CD4-positive, alpha-beta T cell treated with Interleukin-15 for 4 hours (primary cell): Measurements from ENCODE around the gene DTX3.
"Not testable (repeated sequence)": the region's sequence is repeated elsewhere in the genome, so short reads cannot be mapped to it uniquely, and the experiment has no call there.

ENCODE experiments used
- DNase-seq: peaks from one replicate; pipeline ENCODE4 v3.0.0-alpha.2; 2020; ENCODE audit warnings: low spot score

DTX3 gene

GRCh38 chr12:57607958-57608663 lies 3.5 kb downstream of the DTX3 start:
- DNase-seq: no peak

- DNase-seq: no peak
Observed at GRCh38 chr12:57609101-57609780, 4.6 kb downstream of the DTX3 start.

GRCh38 chr12:57609781-57610553 lies 5.3 kb downstream of the DTX3 start:
- no peak for DNase-seq

GRCh38 chr12:57610554-57611107 lies 6.0 kb downstream of the DTX3 start:
- DNase-seq: no peak

DNA sequence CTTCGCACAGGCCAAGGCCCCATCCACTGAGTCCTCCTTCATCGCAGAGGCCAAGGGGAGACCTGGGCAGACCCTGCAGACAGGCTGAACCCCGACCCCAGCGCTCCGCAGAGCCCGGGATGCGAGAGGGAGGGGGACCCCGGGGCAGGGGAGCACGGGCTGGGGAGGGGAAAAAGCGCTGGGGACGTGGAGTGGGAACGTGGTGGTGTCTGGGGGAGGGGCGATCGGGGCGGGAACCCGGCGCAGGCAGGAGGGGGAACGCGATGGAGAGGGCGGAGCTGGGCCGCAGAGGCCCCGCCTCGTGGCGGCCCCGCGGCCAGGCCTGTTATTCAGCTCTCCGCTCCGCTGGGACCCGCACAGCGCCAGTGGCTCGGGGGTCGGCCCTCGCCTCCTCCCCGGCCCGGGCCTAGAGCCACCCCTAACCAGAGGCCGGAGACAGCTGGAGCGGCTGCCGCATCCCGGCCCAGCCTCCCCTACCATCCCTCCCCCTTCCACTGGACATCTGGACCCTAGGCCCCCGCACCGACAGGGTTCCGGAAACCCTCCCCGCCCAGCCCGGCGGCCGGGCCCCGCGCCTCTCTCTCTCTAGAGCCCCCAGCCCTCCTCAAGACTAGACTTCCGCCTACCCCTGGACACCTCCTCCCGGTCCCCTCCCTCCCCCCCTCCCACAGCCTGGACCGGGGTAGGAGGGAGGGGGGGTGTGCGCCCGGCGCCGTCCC lies 6.6 kb downstream of the DTX3 start, which contains the start of gene ARHGEF25:
Gene ARHGEF25, plus strand, starts transcription at position 328 of the 719 bp plus-strand sequence. CDS start 460 bp downstream, outside the sequence.
- peak; percentile 40 for DNase-seq

DNA sequence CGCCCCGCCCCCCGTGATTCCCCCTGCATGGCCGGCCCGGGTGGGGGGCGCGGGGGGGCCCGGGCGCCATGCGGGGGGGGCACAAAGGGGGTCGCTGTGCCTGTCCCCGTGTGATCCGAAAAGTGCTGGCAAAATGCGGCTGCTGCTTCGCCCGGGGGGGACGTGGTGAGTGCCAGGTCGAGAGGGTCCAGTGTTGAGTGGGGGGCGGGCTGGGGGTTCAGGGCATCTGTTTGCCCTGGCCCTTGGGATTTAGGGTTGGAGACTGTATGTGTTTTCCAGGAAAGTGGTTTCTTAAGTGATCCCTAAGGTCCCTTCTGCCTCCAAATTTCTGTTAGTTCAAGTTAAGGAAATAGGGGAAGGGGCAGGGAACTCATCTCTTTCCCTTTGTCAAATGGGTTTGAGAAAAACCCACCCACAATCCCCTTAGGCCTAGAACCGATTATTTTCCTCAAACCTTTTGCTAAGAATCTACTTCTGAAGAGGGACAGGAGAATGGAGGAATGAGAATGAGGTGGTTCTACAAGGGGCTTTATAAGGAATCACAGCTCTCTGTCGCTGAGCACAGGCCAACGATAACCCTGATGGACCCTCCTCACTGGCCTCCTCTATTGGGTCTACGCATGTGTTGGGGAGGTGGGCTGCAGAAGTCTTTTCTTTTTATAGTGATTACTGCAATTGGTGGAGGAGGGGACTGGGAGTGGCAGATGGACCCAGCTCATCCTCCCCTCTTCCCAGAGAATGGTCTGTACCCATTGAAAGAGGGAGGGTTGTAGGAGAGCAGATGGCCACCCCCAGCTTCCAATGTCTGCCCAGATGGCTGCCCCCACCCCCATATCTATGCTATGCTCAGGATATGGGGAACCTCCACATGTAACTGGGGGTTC lies 7.4 kb downstream of the DTX3 start:
- DNase-seq: no peak

GRCh38 chr12:57612711-57613426 lies 8.2 kb downstream of the DTX3 start:
- no peak for DNase-seq

- DNase-seq: no peak
Observed at GRCh38 chr12:57613427-57614109, 8.9 kb downstream of the DTX3 start.

- no peak for DNase-seq
Observed at GRCh38 chr12:57614178-57614947, 9.7 kb downstream of the DTX3 start.

DNA sequence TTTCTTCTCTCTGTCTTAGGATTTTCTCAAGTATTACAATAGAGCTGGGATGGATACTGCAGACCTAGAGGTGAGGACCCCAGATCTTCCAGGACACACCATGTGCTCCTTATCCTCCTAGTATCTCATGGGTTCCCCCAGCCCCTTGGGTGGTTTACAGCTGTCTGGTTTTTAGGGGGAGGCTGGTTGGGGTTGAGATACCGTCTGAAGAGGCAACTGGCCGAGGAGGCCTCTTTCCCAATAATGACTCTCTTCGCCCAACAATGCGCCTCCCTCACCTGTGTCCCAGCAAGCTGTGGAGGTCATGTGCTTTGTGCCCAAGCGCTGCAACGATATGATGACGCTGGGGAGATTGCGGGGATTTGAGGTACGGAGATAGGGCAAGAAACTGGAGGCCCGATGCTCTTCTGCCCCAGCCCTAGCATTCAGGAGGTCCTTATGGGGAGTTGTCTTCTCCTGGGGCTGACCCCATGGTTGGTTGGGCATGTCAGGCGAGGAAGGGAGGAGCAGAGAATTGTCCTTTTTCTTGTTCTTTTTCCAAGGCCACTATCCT lies 10.4 kb downstream of the DTX3 start:
- DNase-seq: no peak

- DNase-seq: no peak
Observed at GRCh38 chr12:57615637-57616036, 11.0 kb downstream of the DTX3 start.

- no peak for DNase-seq
Observed at GRCh38 chr12:57616383-57617101, 11.9 kb downstream of the DTX3 start.

GRCh38 chr12:57617942-57618341 lies 13.3 kb downstream of the DTX3 start:
- DNase-seq: no peak

DNA sequence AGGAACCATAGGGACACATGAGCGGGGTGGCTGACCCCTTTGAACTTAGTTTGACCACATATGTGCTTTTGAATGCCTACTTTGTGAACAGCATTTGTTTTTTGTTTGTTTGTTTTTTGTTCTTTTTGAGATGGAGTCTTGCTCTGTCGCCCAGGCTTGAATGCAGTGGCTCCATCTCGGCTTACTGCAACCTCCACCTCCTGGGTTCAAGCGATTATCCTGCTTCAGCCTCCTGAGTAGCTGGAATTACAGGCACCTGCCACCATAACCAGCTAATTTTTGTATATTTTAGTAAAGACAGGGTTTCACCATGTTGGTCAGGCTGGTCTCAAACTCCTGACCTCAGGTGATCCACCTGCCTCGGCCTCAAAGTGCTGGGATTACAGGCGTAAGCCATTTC lies 13.8 kb downstream of the DTX3 start:
- not testable (repeated sequence) for DNase-seq

GRCh38 chr12:57618966-57619433 lies 14.4 kb downstream of the DTX3 start:
- no peak for DNase-seq

- no peak for DNase-seq
Observed at GRCh38 chr12:57619434-57620244, 15.0 kb downstream of the DTX3 start.
